HG03558 (cell line): ENCODE measurements around the gene OR8J1.
"Not testable (repeated sequence)": the region's sequence is repeated elsewhere in the genome, so short reads cannot be mapped to it uniquely, and the experiment has no call there.

ENCODE experiments used
- ATAC-seq: cut with Tn5 transposase; IDR thresholded peaks from one replicate; pipeline ENCODE4 v1.9.1; 2021; ENCODE audit warnings: moderate number of reproducible peaks; ENCODE audit not compliant: unreplicated experiment; ENCODE audit errors: extremely low read depth

OR8J1 gene, protein sequence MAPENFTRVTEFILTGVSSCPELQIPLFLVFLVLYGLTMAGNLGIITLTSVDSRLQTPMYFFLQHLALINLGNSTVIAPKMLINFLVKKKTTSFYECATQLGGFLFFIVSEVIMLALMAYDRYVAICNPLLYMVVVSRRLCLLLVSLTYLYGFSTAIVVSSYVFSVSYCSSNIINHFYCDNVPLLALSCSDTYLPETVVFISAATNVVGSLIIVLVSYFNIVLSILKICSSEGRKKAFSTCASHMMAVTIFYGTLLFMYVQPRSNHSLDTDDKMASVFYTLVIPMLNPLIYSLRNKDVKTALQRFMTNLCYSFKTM

DNA sequence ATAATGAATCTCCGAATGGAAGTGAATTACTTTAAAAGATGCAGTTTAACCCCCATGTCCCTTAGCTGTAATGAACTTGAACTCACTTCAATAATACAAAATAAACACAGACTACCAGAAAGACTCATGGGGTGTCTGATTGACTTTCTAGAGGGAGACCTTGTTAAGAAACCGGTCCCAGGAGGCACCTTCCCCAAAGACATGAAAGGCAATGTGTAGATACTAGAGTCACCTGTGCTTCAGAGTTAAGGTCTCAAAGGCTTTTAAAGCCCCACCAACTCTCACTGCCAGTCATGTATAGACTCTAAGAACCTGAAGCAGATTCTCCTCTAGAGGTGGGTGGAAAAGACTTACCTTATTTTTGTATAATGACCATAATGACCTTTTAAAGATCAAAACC is at the start of gene OR8J1:
Gene OR8J1 (plus strand): TSS at position 301 of the 400 bp plus-strand sequence. CDS start 5,956 bp downstream, outside the sequence.
- no peak for ATAC-seq

DNA sequence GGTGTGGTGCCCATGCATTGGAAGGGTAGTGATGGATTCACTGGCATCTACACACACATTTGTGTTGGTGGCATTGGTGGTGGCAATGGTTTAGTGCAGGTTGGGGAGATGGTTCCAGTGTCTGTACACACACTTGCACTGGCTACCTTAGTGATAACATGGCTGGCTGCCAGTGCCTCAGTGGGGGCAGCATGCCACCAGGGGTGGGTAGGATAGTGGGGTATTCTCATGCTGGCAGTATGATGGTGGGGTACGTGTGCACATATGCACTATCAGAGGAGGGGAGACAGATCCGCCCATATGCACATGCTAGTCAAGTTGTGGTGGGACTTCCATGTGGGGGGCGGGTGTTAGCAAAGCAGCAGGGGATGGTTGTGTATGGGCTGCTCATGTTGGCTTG is 46.3 kb upstream of the OR8J1 start:
- ATAC-seq, result no peak

DNA sequence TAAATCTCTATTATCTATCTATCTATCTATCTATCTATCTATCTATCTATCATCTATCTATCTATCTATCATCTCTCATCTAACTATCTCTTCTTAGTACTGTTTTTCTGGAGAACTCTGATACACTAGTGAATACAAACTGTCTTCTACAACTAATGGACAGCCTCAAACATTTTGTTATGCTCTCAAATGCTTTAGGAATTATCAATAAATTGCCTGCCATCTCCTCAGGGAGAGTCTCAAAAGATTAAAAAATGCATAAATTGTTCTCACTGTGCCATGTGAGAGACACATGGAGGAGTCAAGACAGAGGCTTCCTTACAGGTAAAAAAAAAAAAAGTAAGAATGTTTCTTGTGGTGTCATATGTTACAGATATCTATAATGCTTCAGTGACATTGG is 39.2 kb upstream of the OR8J1 start, which contains the start of gene OR8K3:
Gene OR8K3 (plus strand): TSS at position 301 of the 400 bp plus-strand sequence. CDS start 3,163 bp downstream, outside the sequence.
- no peak for ATAC-seq

DNA sequence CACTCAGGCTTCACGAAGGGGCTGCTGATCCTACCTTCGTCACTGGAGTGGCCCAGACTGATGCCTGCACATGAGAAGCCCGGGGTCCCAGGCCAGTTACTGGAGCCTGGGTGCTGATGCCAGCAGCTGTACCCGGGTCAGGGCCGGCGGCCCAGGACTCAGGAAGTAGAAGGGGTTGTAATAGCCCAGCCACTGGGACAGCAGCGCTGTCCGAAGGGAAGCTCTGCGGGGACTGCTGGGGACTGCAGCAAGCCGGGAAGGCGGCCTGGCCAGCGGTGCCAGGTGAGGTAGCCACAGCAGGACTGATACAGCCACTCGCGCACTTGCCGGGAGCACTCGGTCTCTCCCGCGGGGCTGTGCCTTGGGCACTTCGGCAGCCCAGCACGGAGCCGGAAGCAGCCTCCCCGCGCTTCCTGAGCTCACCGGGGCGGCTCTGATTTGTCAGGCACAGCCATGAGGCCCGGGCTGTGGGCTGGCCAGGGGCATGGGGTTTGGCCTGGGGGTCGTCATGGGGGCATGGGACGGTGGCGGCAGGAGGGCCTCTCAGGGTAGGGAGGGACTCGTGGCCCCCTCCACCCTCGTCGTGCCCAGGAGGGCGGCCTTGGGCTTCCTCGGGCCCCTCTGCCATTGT is 22.1 kb upstream of the OR8J1 start:
- no peak for ATAC-seq

DNA sequence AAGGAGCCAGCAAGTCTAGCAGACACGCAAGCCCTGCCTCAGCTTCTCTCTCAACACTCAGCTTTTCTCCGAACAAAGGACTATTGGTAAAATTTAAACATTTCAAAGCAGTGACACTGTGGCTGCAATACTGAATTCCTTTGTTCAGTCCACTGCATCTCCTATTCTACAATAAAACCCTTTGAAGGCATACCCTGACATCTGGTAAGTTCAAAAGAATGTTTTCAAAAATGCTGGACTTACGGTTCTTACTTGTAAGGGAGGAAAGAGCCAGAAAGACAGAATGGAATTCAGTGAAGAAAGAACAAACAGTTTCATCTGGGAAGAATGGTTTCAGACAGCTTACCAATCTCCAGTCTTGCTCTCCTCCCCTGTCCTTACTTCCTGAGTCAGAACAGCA is 20.9 kb upstream of the OR8J1 start:
- ATAC-seq, result no peak

DNA sequence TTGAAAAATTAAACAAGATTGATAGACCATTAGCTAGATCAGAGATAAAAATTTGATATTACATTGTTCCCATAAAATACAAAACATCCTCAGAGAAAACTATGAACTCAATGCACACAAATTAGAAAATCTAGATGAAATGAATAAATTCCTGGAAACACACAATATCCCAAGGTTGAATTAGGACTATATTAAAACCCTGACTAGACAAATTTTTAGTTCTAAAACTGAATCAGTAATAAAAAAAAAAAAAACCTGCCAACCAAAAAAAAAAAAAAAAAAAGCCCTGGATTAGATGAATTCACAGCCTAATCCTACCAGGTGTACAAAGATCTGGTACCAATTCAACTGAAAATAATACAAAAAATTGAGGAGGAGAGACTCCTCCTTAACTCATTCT is 13.8 kb upstream of the OR8J1 start:
- ATAC-seq, result no peak

DNA sequence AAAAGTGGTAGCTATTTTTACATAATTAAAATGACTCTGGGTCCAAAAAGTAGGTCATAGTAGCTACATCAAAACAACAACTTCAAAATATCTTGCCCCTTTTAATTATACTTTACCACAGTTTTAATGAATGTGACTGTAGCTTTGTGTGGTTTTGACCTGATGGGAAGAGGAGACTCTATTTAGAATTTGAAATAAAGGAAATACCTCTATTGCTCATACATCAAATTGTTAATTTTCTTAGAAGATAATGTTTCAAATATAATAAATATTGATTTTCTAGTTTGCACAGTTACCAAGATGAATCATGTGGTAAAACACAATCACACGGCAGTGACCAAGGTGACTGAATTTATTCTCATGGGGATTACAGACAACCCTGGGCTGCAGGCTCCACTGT is 8.4 kb upstream of the OR8J1 start, which contains the start of gene OR8K1:
Gene OR8K1 (plus strand): TSS at position 301 of the 400 bp plus-strand sequence. CDS start 0 bp downstream, at position 301.
- ATAC-seq, result no peak

DNA sequence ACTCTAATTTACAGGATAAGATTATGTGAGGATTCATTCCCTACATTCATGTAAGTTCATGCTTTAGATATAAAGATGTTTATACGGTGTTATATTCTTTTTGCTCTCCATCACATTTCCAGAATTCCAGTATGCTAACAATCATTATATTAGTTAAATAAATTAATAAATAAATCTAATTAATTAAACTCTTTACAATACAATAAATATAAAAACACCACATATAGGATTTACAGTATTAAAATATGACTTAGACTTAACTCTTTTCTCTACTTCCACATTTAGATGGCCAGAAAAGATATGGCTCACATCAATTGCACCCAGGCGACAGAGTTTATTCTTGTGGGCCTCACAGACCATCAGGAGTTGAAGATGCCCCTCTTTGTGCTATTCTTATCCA is 21.2 kb downstream of the OR8J1 start, which contains the start of gene OR8U1:
Gene OR8U1 (plus strand): TSS at position 301 of the 400 bp plus-strand sequence. CDS start 0 bp downstream, at position 301.
- no peak for ATAC-seq

DNA sequence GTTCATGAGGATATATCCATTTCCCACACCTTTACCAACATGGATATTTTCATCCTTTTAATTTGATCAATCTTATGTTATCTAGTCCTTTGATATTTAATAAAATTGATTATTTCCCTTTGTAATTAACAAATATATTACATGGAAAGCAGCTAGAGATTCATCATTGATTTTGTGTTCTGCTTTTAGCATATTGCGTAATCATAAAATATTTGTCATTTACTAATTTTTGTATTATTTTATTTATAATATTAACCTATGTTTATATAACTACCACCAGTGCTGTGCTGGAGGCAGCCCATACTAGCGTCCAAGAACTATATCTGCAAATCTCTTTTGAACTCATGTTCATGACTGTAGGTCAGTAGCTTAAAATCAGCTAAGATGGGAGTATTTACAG is 26.0 kb downstream of the OR8J1 start:
- no peak for ATAC-seq

DNA sequence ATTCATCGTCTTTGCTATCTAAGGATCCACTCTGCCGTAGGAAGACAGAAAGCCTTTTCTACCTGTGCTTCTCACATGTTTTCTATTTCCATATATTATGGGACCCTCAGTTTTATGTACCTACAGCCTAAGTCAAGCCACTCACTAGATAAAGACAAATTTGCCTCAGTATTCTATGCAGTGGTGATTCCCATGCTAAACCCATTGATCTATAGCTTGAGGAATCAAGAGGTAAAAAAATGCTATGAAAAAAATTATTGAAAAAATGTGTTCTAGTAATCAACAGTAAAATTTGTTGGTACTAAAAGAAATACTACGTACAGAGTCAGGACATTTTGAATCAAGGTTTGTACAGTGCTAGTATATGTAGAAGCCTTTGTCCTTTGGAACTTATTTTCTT is 40.3 kb downstream of the OR8J1 start:
- ATAC-seq, result no peak

DNA sequence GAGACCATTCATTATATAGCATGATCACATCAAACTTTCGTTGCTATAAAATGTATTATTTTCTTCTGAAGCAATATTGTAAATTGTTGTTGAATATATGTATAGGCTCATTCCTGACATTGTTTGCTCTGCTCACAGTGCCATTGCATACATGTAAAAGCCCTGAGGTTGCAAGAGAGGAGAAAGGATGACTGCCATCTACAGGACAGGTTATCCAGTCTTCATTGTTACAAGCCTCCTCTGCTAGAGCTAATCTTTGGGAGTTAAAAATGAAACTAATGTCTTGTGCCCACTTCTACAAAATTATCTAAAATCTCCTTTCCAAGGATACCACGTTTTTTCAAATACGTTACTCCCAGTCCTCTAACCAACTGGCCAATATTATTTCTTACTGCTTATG is 42.0 kb downstream of the OR8J1 start:
- no peak for ATAC-seq

DNA sequence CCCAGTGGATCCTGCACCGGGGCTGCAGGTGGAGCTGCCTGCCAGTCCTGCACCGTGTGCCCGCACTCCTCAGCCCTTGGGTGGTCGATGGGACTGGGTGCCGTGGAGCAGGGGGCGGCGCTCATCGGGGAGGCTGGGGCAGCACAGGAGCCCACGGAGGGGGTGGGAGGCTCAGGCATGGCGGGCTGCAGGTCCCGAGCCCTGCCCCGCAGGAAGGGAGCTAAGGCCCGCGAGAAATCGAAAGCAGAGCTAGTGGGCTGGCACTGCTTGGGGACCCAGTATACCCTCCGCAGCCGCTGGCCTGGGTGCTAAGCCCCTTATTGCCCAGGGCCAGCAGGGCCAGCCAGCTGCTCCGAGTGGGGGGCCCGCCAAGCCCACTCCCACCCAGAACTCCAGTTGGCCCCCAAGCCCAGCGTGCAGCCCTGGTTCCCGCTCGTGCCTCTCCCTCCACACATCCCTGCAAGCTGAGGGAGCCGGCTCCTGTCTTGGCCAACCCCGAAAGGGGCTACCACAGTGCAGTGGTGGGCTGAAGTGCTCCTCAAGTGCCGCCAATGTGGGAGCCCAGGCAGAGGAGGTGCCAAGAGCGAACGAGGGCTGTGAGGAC is 47.9 kb downstream of the OR8J1 start:
- not testable (repeated sequence) for ATAC-seq

DNA sequence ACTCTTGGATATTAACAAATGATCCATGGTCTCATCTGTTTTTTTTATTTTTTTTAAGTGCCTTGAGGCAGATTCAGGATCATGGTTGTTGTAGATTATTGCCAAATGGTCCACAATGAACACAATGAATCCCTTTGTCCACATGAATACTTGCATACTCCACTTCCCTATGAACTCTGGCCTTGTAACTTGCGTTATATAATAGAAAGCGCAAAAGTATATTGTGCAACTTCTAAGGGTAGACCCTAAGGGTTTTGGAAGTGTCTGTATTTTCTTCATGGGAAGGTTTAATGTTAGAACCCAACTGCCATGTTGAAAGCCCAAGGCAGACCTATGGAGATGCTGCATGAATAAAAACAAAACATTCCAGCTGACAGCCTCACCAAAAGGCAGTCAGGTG is 50.3 kb downstream of the OR8J1 start:
- no peak for ATAC-seq

DNA sequence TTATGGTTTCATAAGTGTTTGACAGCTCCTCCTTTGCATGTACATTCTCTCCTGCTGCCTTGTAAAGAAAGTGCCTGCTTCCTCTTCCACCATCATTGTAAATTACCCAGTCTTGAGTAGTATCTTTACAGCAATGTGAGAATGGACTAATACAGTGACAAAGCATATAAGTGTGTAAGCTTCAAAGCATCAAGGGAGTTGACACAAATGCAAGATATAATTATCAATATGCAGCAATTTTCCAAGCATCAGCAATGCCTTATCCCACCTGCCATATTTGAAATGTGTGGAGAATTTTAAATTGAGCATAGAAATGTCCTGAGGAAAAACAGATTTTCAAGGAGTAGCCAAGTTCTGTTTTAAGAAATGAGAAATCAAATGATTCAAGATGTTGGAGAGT is 56.7 kb downstream of the OR8J1 start:
- ATAC-seq, result no peak
